Activated T-helper 1 cell treated with anti-CD3 and anti-CD28 coated beads, Interleukin-12 subunit alpha, Interleukin-12 subunit beta, Interleukin-2, Interleukin-4 antibody, amounts not matched to agents 30 ng/mL and 10 ng/mL and 1 ng/mL, durations not matched to agents 14 hours and 24 hours and 36 hours (primary cell): ENCODE data around the gene RFTN1. TPM values are rescaled to one million over a fixed set of nuclear protein-coding genes. Genes with fewer than 3 reads are reported as not detected.
A peak's percentile ranks its signal among the peaks of the same experiment; 100 is the strongest.

Experiments
- DNase-seq: peaks from one replicate; pipeline ENCODE4 v3.0.0; 2021; ENCODE audit warnings: low spot score
- H3K27ac Mint-ChIP-seq: one replicate; pipeline ENCODE4 v1.8.0; 2021; ENCODE audit warnings: mild to moderate bottlenecking, mixed read lengths
- H3K27me3 Mint-ChIP-seq: one replicate; pipeline ENCODE4 v1.8.0; 2022; ENCODE audit warnings: mild to moderate bottlenecking, moderate library complexity, mixed read lengths; ENCODE audit not compliant: insufficient read depth
- H3K36me3 Mint-ChIP-seq: one replicate; pipeline ENCODE4 v1.8.0; 2021; ENCODE audit warnings: low read depth, mixed read lengths
- H3K4me1 Mint-ChIP-seq: one replicate; pipeline ENCODE4 v1.8.0; 2021; ENCODE audit warnings: low read depth, mixed read lengths
- H3K4me3 Mint-ChIP-seq: one replicate; pipeline ENCODE4 v1.8.0; 2021; ENCODE audit warnings: mild to moderate bottlenecking, moderate library complexity, mixed read lengths
- H3K9me3 Mint-ChIP-seq: one replicate; pipeline ENCODE4 v1.8.0; 2021; ENCODE audit warnings: mixed read lengths
- intact Hi-C: fragments of 100-400 bp; cut with micrococcal nuclease; formaldehyde crosslinking; loops from one replicate; pipeline ENCODE4 v1.15.1; 2024
- total RNA-seq: library from RNA; stranded (reverse); gene quantifications from 2 replicates; pipeline ENCODE4 v1.2.3, GENCODE V29; 2022

Gene RFTN1
- total RNA-seq, 1 donor from 2014 or later: 97.8 TPM

- no peak overlapping the region for H3K4me3 Mint-ChIP-seq
- intact Hi-C loops: no loop called here
- H3K27me3 Mint-ChIP-seq: no peaks in the 10 kb centered on the region
These were observed 163.4 kb downstream of the RFTN1 start for GRCh38 chr3:16349986-16350596.

GRCh38 chr3:16347548-16347947 lies 166.0 kb downstream of the RFTN1 start:
- H3K4me3 Mint-ChIP-seq: no peak overlapping the region
- peak overlapping the region; percentile 47 for H3K27ac Mint-ChIP-seq
- H3K4me1 Mint-ChIP-seq: peaks cover 55% of the 10 kb centered on the region
- H3K36me3 Mint-ChIP-seq: peaks cover 79% of the 10 kb centered on the region
- H3K27me3 Mint-ChIP-seq: no peaks in the 10 kb centered on the region
- no peaks in the 10 kb centered on the region for H3K9me3 Mint-ChIP-seq
- intact Hi-C loops: no loop called here
- no peak for DNase-seq

More at GRCh38 chr3:16349986-16350596, 163.4 kb downstream of the RFTN1 start:
- no peak for DNase-seq
- Mint-ChIP-seq H3K9me3 (no peaks in the 10 kb centered on the region), H3K27ac (no peak overlapping the region), H3K36me3 (peaks cover 74% of the 10 kb centered on the region), H3K4me1 (peaks cover 47% of the 10 kb centered on the region)

- peaks cover 79% of the 10 kb centered on the region for H3K36me3 Mint-ChIP-seq
- DNase-seq: no peak
- peaks cover 54% of the 10 kb centered on the region for H3K4me1 Mint-ChIP-seq
- H3K27ac Mint-ChIP-seq: peak overlapping the region; percentile 79
- no peak overlapping the region for H3K4me3 Mint-ChIP-seq
- H3K27me3 Mint-ChIP-seq: no peaks in the 10 kb centered on the region
- H3K9me3 Mint-ChIP-seq: no peaks in the 10 kb centered on the region
- intact Hi-C loops: no loop called here
These were observed 167.0 kb downstream of the RFTN1 start for GRCh38 chr3:16346413-16347081.

- Mint-ChIP-seq H3K36me3 (peaks cover 67% of the 10 kb centered on the region), H3K27ac (peak overlapping the region; percentile 74), H3K4me3 (no peak overlapping the region), H3K9me3 (no peaks in the 10 kb centered on the region), H3K4me1 (peaks cover 71% of the 10 kb centered on the region), H3K27me3 (no peaks in the 10 kb centered on the region)
- no peak for DNase-seq
- intact Hi-C loops: no loop called here
These were observed 170.4 kb downstream of the RFTN1 start for GRCh38 chr3:16343101-16343500.

- Mint-ChIP-seq H3K9me3 (no peaks in the 10 kb centered on the region), H3K27ac (peak overlapping the region; percentile 81), H3K36me3 (peaks cover 51% of the 10 kb centered on the region), H3K4me3 (peak overlapping the region; percentile 5), H3K4me1 (peaks cover 54% of the 10 kb centered on the region), H3K27me3 (no peaks in the 10 kb centered on the region)
- intact Hi-C loops: loop anchor here (2.0 kb wide), 2 partner anchors 38 to 212 kb away; no protein-coding TSS in a partner anchor
- peak; percentile 12 for DNase-seq
These were observed 174.5 kb downstream of the RFTN1 start for GRCh38 chr3:16338999-16339398.

GRCh38 chr3:16337856-16338540 lies 175.5 kb downstream of the RFTN1 start:
- intact Hi-C loops: loop anchor here (2.0 kb wide), 2 partner anchors 39 to 213 kb away; no protein-coding TSS in a partner anchor
- Mint-ChIP-seq H3K36me3 (peaks cover 45% of the 10 kb centered on the region), H3K27me3 (no peaks in the 10 kb centered on the region), H3K9me3 (no peaks in the 10 kb centered on the region), H3K4me1 (peaks cover 44% of the 10 kb centered on the region), H3K4me3 (peak overlapping the region; percentile 41), H3K27ac (peak overlapping the region; percentile 81)
- DNase-seq: peak; percentile 51

GRCh38 chr3:16336825-16337224 lies 176.7 kb downstream of the RFTN1 start:
- Mint-ChIP-seq H3K4me1 (peaks cover 47% of the 10 kb centered on the region), H3K4me3 (no peak overlapping the region), H3K36me3 (peaks cover 52% of the 10 kb centered on the region), H3K27ac (peak overlapping the region; percentile 23), H3K9me3 (peaks cover 9% of the 10 kb centered on the region), H3K27me3 (no peaks in the 10 kb centered on the region)
- intact Hi-C loops: no loop called here
- no peak for DNase-seq

- Mint-ChIP-seq H3K27ac (peak overlapping the region; percentile 5), H3K36me3 (peaks cover 58% of the 10 kb centered on the region), H3K4me1 (peaks cover 47% of the 10 kb centered on the region), H3K27me3 (no peaks in the 10 kb centered on the region), H3K4me3 (no peak overlapping the region), H3K9me3 (peaks cover 15% of the 10 kb centered on the region)
- intact Hi-C loops: no loop called here
- no peak for DNase-seq
These were observed 177.5 kb downstream of the RFTN1 start for GRCh38 chr3:16335772-16336645.

GRCh38 chr3:16335333-16335732 lies 178.2 kb downstream of the RFTN1 start:
- Mint-ChIP-seq H3K36me3 (peaks cover 59% of the 10 kb centered on the region), H3K27me3 (no peaks in the 10 kb centered on the region), H3K27ac (peak overlapping the region; percentile 21), H3K4me1 (peaks cover 46% of the 10 kb centered on the region), H3K9me3 (peaks cover 15% of the 10 kb centered on the region), H3K4me3 (no peak overlapping the region)
- no peak for DNase-seq
- intact Hi-C loops: no loop called here

GRCh38 chr3:16334909-16335308 lies 178.6 kb downstream of the RFTN1 start:
- DNase-seq: no peak
- Mint-ChIP-seq H3K36me3 (peaks cover 59% of the 10 kb centered on the region), H3K4me1 (peaks cover 42% of the 10 kb centered on the region), H3K27ac (peak overlapping the region; percentile 21), H3K4me3 (no peak overlapping the region), H3K27me3 (no peaks in the 10 kb centered on the region), H3K9me3 (peaks cover 15% of the 10 kb centered on the region)
- intact Hi-C loops: no loop called here

- no peak overlapping the region for H3K4me3 Mint-ChIP-seq
- DNase-seq: no peak
- peaks cover 15% of the 10 kb centered on the region for H3K9me3 Mint-ChIP-seq
- H3K27ac Mint-ChIP-seq: peak overlapping the region; percentile 33
- no peaks in the 10 kb centered on the region for H3K27me3 Mint-ChIP-seq
- peaks cover 64% of the 10 kb centered on the region for H3K36me3 Mint-ChIP-seq
- H3K4me1 Mint-ChIP-seq: peaks cover 22% of the 10 kb centered on the region
- intact Hi-C loops: no loop called here
These were observed 180.5 kb downstream of the RFTN1 start for GRCh38 chr3:16332904-16333426.

GRCh38 chr3:16331319-16331883 lies 182.1 kb downstream of the RFTN1 start:
- peaks cover 15% of the 10 kb centered on the region for H3K9me3 Mint-ChIP-seq
- no peak for DNase-seq
- intact Hi-C loops: no loop called here
- H3K27ac Mint-ChIP-seq: no peak overlapping the region
- H3K27me3 Mint-ChIP-seq: no peaks in the 10 kb centered on the region
- peaks cover 64% of the 10 kb centered on the region for H3K36me3 Mint-ChIP-seq
- no peak overlapping the region for H3K4me3 Mint-ChIP-seq
- H3K4me1 Mint-ChIP-seq: peaks cover 20% of the 10 kb centered on the region
